ENCODE measurements around the gene TPM1. TPM values are rescaled to one million over a fixed set of nuclear protein-coding genes. Genes with fewer than 3 reads are reported as not detected.

TPM1 gene
- total RNA-seq, 4 donors from 2014 or later, result 85.4 to 182 (median 127) TPM

DNA sequence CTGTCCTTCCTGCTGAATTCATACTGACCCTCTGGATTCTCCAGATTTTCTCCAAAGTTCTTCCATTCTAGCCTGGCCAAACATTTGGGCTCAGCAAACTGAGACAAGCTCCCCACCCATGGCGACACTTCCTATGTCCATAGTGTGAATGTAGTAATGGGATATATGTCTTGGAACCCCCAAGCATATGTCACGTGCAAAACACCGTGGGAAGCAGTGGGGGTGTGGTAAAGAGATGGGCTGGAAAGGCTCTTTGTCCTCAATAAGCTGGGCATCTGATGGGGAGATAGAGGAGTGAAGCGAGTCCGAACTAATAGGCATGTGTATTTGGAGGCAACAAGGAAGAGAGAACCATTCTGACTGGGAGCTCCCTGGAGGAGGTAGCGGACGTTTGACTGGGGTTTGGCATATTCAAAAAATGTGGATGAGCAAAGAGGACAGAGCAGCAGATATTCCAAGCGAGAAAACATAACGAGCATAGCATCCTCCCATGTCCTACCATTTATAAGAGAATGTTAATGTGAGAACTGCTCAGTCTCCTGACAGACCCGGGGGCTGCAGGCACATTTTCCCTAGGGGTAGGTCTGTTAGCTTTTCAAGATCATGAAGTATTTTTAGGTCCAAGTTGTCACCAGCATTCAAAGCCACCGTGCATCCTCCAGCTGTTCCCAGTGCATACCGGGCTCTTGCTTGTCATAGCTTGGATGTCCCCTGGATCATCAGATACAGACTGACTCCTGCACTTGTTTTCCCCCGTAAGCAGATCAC is 25.6 kb downstream of the TPM1 start:
- Histone ChIP-seq H3K27ac (no peak overlapping the region), H3K4me1 (no peaks in the 10 kb centered on the region)

DNA sequence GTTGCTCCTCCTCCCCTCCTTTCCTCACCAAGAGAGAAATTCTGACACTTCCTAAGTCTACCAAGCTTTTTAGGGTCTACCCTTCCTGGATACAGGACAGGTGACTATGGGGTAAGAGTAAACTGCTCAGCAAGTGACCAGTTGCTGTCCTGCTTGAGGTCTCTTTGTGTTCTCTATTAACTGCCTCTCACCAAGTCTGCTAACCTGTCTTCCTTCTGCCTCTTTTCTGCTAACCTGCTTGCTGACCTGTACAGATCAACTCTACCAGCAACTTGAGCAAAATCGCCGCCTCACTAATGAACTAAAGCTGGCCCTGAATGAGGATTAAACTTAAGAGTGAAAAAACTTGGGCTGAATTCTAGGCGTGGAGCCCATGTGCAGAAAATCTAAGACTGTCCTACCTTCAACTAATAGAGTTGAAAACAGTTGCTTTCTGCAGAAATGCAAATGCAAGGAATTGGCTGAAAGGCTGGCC is 27.1 kb downstream of the TPM1 start:
- Histone ChIP-seq H3K4me1 (no peaks in the 10 kb centered on the region), H3K4me3 (no peak overlapping the region), H3K27me3 (no peaks in the 10 kb centered on the region), H3K9me3 (no peaks in the 10 kb centered on the region), H3K36me3 (peaks cover 52% of the 10 kb centered on the region), H3K27ac (no peak overlapping the region)
- 94% methylated on average over 3 of the region's 3 CpGs for WGBS
- TF ChIP-seq POLR2A (IDR thresholded peaks at IDR 0.05) (no peak), EP300 (IDR thresholded peaks at IDR 0.05) (no peak), POLR2AphosphoS5 (IDR thresholded peaks at IDR 0.05) (no peak)
- TF ChIP-seq, protein P1, sequence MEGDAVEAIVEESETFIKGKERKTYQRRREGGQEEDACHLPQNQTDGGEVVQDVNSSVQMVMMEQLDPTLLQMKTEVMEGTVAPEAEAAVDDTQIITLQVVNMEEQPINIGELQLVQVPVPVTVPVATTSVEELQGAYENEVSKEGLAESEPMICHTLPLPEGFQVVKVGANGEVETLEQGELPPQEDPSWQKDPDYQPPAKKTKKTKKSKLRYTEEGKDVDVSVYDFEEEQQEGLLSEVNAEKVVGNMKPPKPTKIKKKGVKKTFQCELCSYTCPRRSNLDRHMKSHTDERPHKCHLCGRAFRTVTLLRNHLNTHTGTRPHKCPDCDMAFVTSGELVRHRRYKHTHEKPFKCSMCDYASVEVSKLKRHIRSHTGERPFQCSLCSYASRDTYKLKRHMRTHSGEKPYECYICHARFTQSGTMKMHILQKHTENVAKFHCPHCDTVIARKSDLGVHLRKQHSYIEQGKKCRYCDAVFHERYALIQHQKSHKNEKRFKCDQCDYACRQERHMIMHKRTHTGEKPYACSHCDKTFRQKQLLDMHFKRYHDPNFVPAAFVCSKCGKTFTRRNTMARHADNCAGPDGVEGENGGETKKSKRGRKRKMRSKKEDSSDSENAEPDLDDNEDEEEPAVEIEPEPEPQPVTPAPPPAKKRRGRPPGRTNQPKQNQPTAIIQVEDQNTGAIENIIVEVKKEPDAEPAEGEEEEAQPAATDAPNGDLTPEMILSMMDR (IDR thresholded peaks at IDR 0.05), result no peak
- no peak for DNase-seq (ENCODE audit: low spot score in 2 of 2)

More for the DNA sequence above, 25.6 kb downstream of the TPM1 start:
- no peak for DNase-seq (ENCODE audit: low spot score in 2 of 2)
- Histone ChIP-seq H3K9me3 (no peaks in the 10 kb centered on the region), H3K4me3 (no peak overlapping the region), H3K27me3 (no peaks in the 10 kb centered on the region), H3K36me3 (peaks cover 67% of the 10 kb centered on the region)
- TF ChIP-seq, protein P1 (IDR thresholded peaks at IDR 0.05), result no peak
- TF ChIP-seq POLR2A (IDR thresholded peaks at IDR 0.05), result no peak
- TF ChIP-seq POLR2AphosphoS5 (IDR thresholded peaks at IDR 0.05), result no peak
- TF ChIP-seq EP300 (IDR thresholded peaks at IDR 0.05), result no peak
- 86% methylated on average over 13 of the region's 13 CpGs for WGBS

- no peak for DNase-seq (ENCODE audit: low spot score in 2 of 2)
- Histone ChIP-seq H3K9me3 (no peaks in the 10 kb centered on the region), H3K36me3 (peaks cover 45% of the 10 kb centered on the region), H3K4me3 (no peak overlapping the region), H3K4me1 (peaks cover 5% of the 10 kb centered on the region), H3K27ac (no peak overlapping the region), H3K27me3 (no peaks in the 10 kb centered on the region)
- WGBS, result 89% methylated on average over 6 of the region's 6 CpGs
- TF ChIP-seq POLR2A (IDR thresholded peaks at IDR 0.05) (no peak), EP300 (IDR thresholded peaks at IDR 0.05) (no peak), POLR2AphosphoS5 (IDR thresholded peaks at IDR 0.05) (no peak)
- TF ChIP-seq, protein P1 (IDR thresholded peaks at IDR 0.05), result no peak
Measured at GRCh38 chr15:63070681-63071129, 28.2 kb downstream of the TPM1 start.

DNA sequence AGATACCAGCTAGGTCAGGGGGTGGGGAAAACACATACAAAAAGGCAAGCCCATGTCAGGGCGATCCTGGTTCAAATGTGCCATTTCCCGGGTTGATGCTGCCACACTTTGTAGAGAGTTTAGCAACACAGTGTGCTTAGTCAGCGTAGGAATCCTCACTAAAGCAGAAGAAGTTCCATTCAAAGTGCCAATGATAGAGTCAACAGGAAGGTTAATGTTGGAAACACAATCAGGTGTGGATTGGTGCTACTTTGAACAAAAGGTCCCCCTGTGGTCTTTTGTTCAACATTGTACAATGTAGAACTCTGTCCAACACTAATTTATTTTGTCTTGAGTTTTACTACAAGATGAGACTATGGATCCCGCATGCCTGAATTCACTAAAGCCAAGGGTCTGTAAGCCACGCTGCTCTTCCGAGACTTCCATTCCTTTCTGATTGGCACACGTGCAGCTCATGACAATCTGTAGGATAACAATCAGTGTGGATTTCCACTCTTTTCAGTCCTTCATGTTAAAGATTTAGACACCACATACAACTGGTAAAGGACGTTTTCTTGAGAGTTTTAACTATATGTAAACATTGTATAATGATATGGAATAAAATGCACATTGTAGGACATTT is 28.9 kb downstream of the TPM1 start:
- no peak overlapping the region for H3K27ac ChIP-seq
- 82% methylated on average over 8 of the region's 8 CpGs for WGBS
- no peak for DNase-seq (ENCODE audit: low spot score in 2 of 2)
- H3K27me3 ChIP-seq, result no peaks in the 10 kb centered on the region
- peaks cover 38% of the 10 kb centered on the region for H3K36me3 ChIP-seq
- no peak overlapping the region for H3K4me3 ChIP-seq
- H3K9me3 ChIP-seq, result no peaks in the 10 kb centered on the region
- H3K4me1 ChIP-seq, result peaks cover 9% of the 10 kb centered on the region
- TF ChIP-seq EP300 (IDR thresholded peaks at IDR 0.05) (no peak), POLR2A (IDR thresholded peaks at IDR 0.05) (no peak)

GRCh38 chr15:63072023-63072650 is 29.6 kb downstream of the TPM1 start:
- WGBS, result 58% methylated on average over 3 of the region's 3 CpGs
- no peak overlapping the region for H3K27ac ChIP-seq
- peaks cover 9% of the 10 kb centered on the region for H3K4me1 ChIP-seq

More at GRCh38 chr15:63072023-63072650, 29.6 kb downstream of the TPM1 start:
- DNase-seq (ENCODE audit: low spot score in 2 of 2), result no peak
- no peaks in the 10 kb centered on the region for H3K27me3 ChIP-seq
- peaks cover 38% of the 10 kb centered on the region for H3K36me3 ChIP-seq
- TF ChIP-seq, protein P1 (IDR thresholded peaks at IDR 0.05), result no peak
- no peak for TF ChIP-seq POLR2AphosphoS5 (IDR thresholded peaks at IDR 0.05)
- TF ChIP-seq POLR2A (IDR thresholded peaks at IDR 0.05), result no peak
- TF ChIP-seq EP300 (IDR thresholded peaks at IDR 0.05), result no peak
- no peaks in the 10 kb centered on the region for H3K9me3 ChIP-seq
- H3K4me3 ChIP-seq, result no peak overlapping the region

Measured in suprapubic skin (tissue), 4 donors.